GM06990 (cell line): ENCODE data around the gene BPGM.
A peak's percentile ranks its signal among the peaks of the same experiment; 100 is the strongest.

Experiments
- DNase-seq: peaks from one replicate; pipeline ENCODE4 v3.0.0-alpha.2; 2011; ENCODE audit not compliant: insufficient read length; ENCODE audit errors: extremely low read depth
- H3K27me3 ChIP-seq: replicated peaks from 2 replicates; pipeline ENCODE4 v1.6.0; 2011; ENCODE audit warnings: low read length; ENCODE audit not compliant: control insufficient read depth, insufficient read depth
- H3K36me3 ChIP-seq: 2 replicates; pipeline ENCODE4 v1.5.1; 2011; ENCODE audit warnings: low read length; ENCODE audit not compliant: control insufficient read depth, insufficient read depth
- H3K4me3 ChIP-seq: replicated peaks from 2 replicates; pipeline ENCODE4 v1.5.1; 2011; ENCODE audit warnings: low read depth, mild to moderate bottlenecking, control low read depth, low read length
- TF ChIP-seq, protein P1 (sequence below): IDR thresholded peaks from 2 replicates; pipeline ENCODE4 v1.5.1; 2011; ENCODE audit warnings: low read length, control low read depth, mild to moderate bottlenecking, inconsistent platforms; ENCODE audit not compliant: insufficient read depth, poor library complexity, severe bottlenecking

The BPGM gene

DNA sequence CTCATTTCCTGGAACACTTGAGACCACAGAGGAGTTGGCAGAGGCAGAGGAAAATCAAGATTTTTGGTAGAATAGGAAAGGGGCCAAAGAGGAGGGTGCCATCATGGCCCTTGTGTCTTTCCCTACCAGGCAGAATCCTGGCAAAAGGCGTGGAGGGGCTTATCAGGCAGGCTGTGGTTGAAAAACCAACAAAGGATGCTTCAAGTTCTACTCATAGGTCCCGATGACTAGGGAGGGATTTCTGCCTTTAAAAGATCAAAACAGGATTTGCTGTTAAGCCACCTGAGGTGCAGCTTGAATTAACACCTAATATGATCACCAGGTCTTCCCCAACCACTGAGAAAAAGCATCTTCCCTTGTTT, 45.7 kb downstream of the BPGM start:
- H3K27me3 ChIP-seq, result no peaks in the 10 kb centered on the region
- H3K36me3 ChIP-seq, result no peaks in the 10 kb centered on the region
- H3K4me3 ChIP-seq, result no peak overlapping the region
- TF ChIP-seq, protein P1, sequence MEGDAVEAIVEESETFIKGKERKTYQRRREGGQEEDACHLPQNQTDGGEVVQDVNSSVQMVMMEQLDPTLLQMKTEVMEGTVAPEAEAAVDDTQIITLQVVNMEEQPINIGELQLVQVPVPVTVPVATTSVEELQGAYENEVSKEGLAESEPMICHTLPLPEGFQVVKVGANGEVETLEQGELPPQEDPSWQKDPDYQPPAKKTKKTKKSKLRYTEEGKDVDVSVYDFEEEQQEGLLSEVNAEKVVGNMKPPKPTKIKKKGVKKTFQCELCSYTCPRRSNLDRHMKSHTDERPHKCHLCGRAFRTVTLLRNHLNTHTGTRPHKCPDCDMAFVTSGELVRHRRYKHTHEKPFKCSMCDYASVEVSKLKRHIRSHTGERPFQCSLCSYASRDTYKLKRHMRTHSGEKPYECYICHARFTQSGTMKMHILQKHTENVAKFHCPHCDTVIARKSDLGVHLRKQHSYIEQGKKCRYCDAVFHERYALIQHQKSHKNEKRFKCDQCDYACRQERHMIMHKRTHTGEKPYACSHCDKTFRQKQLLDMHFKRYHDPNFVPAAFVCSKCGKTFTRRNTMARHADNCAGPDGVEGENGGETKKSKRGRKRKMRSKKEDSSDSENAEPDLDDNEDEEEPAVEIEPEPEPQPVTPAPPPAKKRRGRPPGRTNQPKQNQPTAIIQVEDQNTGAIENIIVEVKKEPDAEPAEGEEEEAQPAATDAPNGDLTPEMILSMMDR, result no peak
- DNase-seq, result no peak

DNA sequence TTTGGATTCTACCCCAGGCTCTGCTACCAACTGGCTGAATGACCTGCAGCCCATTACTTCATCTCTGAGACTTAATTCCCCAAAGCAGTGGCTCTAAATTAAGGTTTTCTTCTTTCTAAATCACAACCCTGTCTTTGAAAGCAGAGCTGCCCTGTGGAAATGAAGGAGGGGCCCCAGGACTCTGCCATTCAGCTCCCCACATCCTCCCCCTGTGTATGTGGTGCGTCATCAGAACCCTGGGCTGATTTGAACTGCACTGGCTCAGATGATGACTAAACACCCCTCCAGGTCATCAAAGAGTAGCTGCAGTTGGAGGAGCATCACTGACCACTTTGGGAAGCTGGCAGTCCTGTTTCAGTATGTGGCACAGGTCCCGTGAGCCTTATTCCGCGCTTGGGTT, 46.6 kb downstream of the BPGM start:
- TF ChIP-seq, protein P1, result no peak
- Histone ChIP-seq H3K36me3 (no peaks in the 10 kb centered on the region), H3K4me3 (no peak overlapping the region), H3K27me3 (no peaks in the 10 kb centered on the region)
- DNase-seq, result no peak

DNA sequence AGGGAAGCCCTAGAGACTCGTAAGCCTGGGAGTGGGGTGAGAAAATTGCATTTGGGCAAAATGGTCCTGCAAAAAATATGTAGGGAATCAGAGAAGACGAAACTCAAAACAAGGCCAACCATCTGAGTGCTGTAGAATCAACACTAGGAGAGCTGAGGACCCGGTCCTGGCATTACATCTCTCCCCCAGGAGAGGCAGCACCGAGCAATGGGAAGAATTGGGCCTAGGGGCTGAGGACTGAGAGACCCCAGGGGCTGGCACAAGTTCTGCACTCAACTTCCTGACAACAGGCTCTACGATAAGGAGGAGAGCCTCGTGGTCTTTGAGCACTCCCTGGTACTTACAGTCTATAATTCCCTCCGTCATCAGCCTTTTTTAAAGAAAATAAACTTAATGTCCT, 47.6 kb downstream of the BPGM start:
- no peak for DNase-seq
- H3K4me3 ChIP-seq, result no peak overlapping the region
- no peaks in the 10 kb centered on the region for H3K27me3 ChIP-seq
- no peaks in the 10 kb centered on the region for H3K36me3 ChIP-seq
- TF ChIP-seq, protein P1, result peak; percentile 31

DNA sequence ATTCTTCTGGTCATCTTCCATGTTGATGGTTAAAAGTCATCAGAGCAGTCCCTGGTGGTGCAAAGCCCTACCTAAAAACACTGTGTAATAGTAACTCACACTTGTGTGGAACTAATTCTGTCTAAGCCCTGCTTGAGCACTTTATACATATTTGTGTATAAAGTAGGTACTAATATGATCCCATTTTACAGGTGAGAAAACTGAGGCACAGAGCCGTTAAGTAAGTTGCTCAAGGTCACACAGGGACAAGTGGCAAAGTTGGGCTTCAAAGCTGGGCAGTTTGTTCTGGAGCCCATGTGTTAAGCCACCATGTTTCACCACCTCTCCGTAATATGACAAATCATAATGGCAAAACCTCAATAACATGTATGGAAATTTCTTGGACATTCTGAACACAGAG, 48.1 kb downstream of the BPGM start:
- DNase-seq, result no peak
- Histone ChIP-seq H3K36me3 (no peaks in the 10 kb centered on the region), H3K4me3 (no peak overlapping the region), H3K27me3 (no peaks in the 10 kb centered on the region)
- TF ChIP-seq, protein P1, result no peak

DNA sequence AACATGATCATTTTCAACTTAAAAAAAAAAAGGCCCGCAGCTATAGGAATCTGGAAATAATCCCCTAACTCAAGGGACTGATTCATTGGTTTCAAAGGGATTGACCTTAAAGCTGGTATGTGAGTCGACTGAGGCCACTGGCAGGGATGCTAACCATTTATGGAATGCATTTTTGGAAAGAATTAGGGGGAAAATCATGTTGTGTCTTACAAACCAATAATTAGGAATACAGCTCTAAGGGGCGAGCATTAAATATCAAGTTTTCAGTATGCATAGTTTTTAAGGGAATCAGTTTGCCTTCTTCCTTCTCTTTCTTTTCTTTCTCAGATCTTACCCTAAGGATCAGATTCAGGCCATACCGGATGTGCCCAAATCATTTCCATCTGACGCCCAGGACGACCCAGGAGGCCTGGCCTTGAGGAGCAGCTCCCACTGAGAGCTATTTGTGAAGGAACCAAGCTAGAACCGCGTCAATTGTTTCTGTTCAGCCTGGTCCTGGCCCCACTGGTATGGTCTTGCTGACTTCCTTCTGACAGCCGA, 48.7 kb downstream of the BPGM start:
- Histone ChIP-seq H3K27me3 (no peaks in the 10 kb centered on the region), H3K4me3 (no peak overlapping the region), H3K36me3 (no peaks in the 10 kb centered on the region)
- no peak for DNase-seq
- TF ChIP-seq, protein P1, result no peak

DNA sequence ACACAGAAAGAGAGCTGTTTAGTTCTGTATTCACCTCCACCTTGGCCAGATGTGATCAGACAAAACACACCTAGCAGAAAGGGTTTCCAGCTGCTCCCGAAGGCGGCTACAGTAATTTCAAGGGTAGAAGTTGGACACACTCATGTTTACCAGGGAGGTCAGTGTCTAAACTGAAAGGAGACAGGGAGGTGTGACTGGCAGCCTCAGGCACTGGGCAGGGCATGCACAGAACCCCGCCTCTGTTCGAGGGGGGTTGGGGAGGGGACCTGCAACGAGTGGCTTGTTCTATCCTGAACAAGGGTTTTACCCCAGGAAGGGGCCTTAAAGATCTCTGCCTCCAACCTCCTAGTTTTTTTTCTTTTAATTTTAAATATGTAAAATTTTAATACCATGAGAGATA, 49.6 kb downstream of the BPGM start:
- Histone ChIP-seq H3K27me3 (no peaks in the 10 kb centered on the region), H3K4me3 (no peak overlapping the region), H3K36me3 (no peaks in the 10 kb centered on the region)
- TF ChIP-seq, protein P1, result no peak
- no peak for DNase-seq
